Measurements from ENCODE around the gene AXDND1.
"Not testable (repeated sequence)": the region's sequence is repeated elsewhere in the genome, so short reads cannot be mapped to it uniquely, and the experiment has no call there.

Gene AXDND1

DNA sequence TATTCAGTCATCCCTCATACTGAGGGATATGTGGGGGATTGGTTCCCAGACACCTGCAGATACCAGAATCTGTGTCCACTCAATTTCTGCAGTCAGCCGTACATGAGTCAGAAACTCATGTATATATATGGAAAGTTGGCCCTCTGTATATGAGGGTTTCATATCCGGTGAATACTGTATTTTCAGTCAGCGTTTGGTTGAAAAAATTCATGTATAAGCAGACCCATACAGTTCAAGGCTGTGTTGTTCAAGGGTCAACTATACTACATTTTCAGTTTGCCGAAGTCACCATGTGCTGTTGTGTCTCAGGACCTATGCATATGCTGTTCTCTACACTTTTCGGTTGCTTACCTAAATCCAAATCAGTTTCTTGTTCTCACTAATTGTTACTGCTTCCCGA is 10.5 kb downstream of the AXDND1 start:
- Histone ChIP-seq H3K9me3 (ENCODE audit: low read depth, low read length) (no peaks in the 10 kb centered on the region), H3K27ac (no peak overlapping the region), H3K36me3 (ENCODE audit: insufficient read depth, low read length) (no peaks in the 10 kb centered on the region), H3K9ac (ENCODE audit: insufficient read length) (no peak overlapping the region), H3K4me3 (no peak overlapping the region)
- DNase-seq (ENCODE audit: low read depth, low spot score): no peak
- TF ChIP-seq EZH2 (IDR thresholded peaks at IDR 0.05): no peak
- TF ChIP-seq POLR2AphosphoS5 (IDR thresholded peaks at IDR 0.05; ENCODE audit: borderline replicate concordance, low read depth, low read length): no peak

DNA sequence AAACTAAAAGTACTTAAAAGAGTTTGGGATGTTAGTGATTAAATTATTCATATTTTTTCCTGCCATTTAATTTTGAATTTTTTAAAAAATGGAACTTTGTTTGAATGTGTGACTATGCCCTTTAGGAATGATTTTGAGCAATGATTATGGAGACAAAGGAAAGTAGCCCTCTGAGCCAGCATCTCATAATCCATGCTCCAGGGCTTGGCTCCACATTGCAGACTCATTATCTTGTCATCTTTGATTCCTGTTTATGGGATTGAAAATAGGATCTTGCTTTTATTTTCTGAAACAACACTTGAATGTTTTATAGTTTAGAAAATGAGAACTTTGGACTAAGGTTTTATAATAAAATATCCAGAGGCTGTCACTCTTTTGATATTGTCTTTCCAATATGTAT is 14.5 kb downstream of the AXDND1 start:
- DNase-seq (ENCODE audit: low read depth, low spot score): no peak
- Histone ChIP-seq H3K4me3 (no peak overlapping the region), H3K36me3 (ENCODE audit: insufficient read depth, low read length) (no peaks in the 10 kb centered on the region), H3K27ac (no peak overlapping the region), H3K9ac (ENCODE audit: insufficient read length) (no peak overlapping the region), H3K9me3 (ENCODE audit: low read depth, low read length) (no peaks in the 10 kb centered on the region)
- TF ChIP-seq EZH2 (IDR thresholded peaks at IDR 0.05) (no peak), FOXP2 (optimal IDR thresholded peaks at IDR 0.05; ENCODE audit: control extremely low read depth, extremely low read length, insufficient read depth) (no peak), POLR2AphosphoS5 (IDR thresholded peaks at IDR 0.05; ENCODE audit: borderline replicate concordance, low read depth, low read length) (no peak)

DNA sequence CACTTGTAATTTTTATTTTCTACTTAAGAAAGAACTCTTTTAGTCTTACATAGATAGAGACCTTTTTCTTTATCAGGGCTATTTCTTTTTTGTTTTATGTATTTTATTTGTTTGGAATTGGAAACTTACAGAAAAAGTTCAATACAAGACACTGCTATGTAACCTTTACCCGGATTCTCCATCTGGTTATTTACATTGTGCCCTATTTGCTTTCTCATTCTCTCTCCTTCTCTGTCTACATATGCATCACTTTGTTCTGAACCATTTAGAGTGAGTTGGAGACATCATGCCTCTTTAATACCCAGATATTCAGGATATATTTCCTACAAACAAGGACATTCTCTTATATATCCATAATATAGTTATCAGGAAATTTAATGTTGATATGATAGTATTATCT is 18.3 kb downstream of the AXDND1 start:
- Histone ChIP-seq H3K9me3 (ENCODE audit: low read depth, low read length) (no peaks in the 10 kb centered on the region), H3K9ac (ENCODE audit: insufficient read length) (no peak overlapping the region), H3K36me3 (ENCODE audit: insufficient read depth, low read length) (no peaks in the 10 kb centered on the region), H3K4me3 (no peak overlapping the region), H3K27ac (no peak overlapping the region)
- TF ChIP-seq FOXP2 (optimal IDR thresholded peaks at IDR 0.05; ENCODE audit: control extremely low read depth, extremely low read length, insufficient read depth) (no peak), EZH2 (IDR thresholded peaks at IDR 0.05) (no peak), POLR2AphosphoS5 (IDR thresholded peaks at IDR 0.05; ENCODE audit: borderline replicate concordance, low read depth, low read length) (no peak)
- DNase-seq (ENCODE audit: low read depth, low spot score): no peak

DNA sequence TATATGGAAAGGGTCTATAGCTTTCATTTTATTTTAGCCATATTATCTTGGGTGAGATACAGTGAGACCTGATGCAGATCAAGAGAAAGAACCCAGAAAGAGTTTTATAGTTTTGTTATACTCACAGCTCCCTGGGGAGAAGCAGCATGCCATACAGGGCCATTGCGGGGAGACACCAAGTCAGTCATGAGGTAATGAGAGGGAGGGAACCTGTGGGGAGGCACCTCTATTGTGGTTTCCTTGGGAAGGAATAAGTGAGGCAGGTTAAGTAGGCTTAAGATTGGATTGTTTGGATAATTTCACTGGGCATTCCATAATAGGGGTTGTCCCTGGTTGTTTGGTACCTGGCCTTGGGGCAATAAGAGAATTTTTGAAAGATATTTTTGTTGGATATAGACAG is 19.7 kb downstream of the AXDND1 start:
- no peak overlapping the region for H3K4me3 ChIP-seq
- no peaks in the 10 kb centered on the region for H3K9me3 ChIP-seq (ENCODE audit: low read depth, low read length)
- no peak overlapping the region for H3K9ac ChIP-seq (ENCODE audit: insufficient read length)
- TF ChIP-seq EZH2 (IDR thresholded peaks at IDR 0.05): no peak
- no peak for TF ChIP-seq POLR2AphosphoS5 (IDR thresholded peaks at IDR 0.05; ENCODE audit: borderline replicate concordance, low read depth, low read length)
- TF ChIP-seq FOXP2 (optimal IDR thresholded peaks at IDR 0.05; ENCODE audit: control extremely low read depth, extremely low read length, insufficient read depth): no peak
- no peak for DNase-seq (ENCODE audit: low read depth, low spot score)
- no peak overlapping the region for H3K27ac ChIP-seq
- no peaks in the 10 kb centered on the region for H3K36me3 ChIP-seq (ENCODE audit: insufficient read depth, low read length)

DNA sequence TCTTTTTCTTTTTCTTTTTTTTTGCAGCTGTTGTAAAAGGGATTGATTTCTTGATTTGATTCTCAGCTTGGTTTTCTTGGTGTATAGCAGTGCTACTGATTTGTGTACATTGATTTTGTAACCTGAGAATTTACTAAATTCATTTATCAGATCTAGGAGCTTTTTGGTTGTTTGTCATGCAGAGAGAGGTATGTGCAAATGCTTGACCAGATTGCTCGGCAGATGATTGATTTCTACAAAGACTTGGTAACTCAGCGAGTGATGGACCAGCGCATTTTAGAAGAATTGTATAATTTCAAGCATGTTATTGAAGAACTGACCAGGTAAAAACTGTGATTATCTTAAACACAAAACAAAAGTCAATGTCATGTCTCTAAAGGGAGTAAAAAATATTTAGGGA is 27.9 kb downstream of the AXDND1 start:
- Histone ChIP-seq H3K9me3 (ENCODE audit: low read depth, low read length) (no peaks in the 10 kb centered on the region), H3K4me3 (no peak overlapping the region), H3K36me3 (ENCODE audit: insufficient read depth, low read length) (no peaks in the 10 kb centered on the region), H3K9ac (ENCODE audit: insufficient read length) (no peak overlapping the region), H3K27ac (no peak overlapping the region)
- no peak for TF ChIP-seq POLR2AphosphoS5 (IDR thresholded peaks at IDR 0.05; ENCODE audit: borderline replicate concordance, low read depth, low read length)
- no peak for DNase-seq (ENCODE audit: low read depth, low spot score)

DNA sequence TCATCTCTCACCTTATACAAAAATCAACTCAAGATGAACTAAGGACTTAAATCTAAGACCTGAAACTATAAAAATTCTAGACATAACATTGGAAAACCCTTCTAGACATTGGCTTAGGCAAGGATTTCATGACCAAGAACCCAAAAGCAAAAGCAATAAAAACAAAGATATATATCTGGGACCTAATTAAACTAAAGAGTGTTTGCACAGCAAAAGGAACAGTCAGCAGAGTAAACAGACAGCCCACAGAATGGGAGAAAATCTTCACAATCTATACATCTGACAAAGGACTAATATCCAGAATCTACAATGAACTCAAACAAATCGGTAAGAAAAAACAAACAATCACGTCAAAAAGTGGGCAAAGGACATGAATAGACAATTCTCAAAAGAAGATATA is 33.6 kb downstream of the AXDND1 start:
- DNase-seq (ENCODE audit: low read depth, low spot score); H3K9me3 ChIP-seq (ENCODE audit: low read depth, low read length); H3K36me3 ChIP-seq (ENCODE audit: insufficient read depth, low read length); H3K9ac ChIP-seq (ENCODE audit: insufficient read length); H3K27ac ChIP-seq; H3K4me3 ChIP-seq: not testable (repeated sequence)

DNA sequence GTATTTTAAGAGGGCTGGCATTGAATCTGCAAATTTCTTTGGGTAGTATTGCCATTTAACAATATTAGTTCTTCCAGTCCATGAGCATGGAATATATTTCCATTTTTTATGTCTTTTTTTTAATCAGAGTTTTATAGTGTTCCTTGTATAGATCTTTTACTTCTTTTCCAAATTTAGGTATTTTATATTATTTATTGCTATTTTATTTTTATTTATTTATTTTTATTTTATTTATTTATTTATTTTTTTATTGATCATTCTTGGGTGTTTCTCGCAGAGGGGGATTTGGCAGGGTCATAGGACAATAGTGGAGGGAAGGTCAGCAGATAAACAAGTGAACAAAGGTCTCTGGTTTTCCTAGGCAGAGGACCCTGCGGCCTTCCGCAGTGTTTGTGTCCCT is 52.0 kb downstream of the AXDND1 start:
- not testable (repeated sequence) for H3K9ac ChIP-seq (ENCODE audit: insufficient read length); H3K36me3 ChIP-seq (ENCODE audit: insufficient read depth, low read length); DNase-seq (ENCODE audit: low read depth, low spot score); H3K27ac ChIP-seq; H3K4me3 ChIP-seq; H3K9me3 ChIP-seq (ENCODE audit: low read depth, low read length)

DNA sequence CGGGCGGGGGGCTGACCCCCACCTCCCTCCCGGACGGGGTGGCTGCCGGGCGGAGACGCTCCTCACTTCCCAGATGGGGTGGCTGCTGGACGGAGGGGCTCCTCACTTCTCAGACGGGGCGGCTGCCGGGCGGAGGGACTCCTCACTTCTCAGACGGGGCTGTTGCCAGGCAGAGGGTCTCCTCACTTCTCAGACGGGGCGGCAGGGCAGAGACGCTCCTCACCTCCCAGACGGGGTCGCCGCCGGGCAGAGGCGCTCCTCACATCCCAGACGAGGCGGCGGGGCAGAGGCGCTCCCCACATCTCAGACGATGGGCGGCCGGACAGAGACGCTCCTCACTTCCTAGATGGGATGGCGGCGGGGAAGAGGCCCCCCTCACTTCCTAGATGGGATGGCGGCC is 52.9 kb downstream of the AXDND1 start:
- H3K4me3 ChIP-seq; DNase-seq (ENCODE audit: low read depth, low spot score); H3K9ac ChIP-seq (ENCODE audit: insufficient read length); H3K9me3 ChIP-seq (ENCODE audit: low read depth, low read length); H3K27ac ChIP-seq; H3K36me3 ChIP-seq (ENCODE audit: insufficient read depth, low read length): not testable (repeated sequence)

DNA sequence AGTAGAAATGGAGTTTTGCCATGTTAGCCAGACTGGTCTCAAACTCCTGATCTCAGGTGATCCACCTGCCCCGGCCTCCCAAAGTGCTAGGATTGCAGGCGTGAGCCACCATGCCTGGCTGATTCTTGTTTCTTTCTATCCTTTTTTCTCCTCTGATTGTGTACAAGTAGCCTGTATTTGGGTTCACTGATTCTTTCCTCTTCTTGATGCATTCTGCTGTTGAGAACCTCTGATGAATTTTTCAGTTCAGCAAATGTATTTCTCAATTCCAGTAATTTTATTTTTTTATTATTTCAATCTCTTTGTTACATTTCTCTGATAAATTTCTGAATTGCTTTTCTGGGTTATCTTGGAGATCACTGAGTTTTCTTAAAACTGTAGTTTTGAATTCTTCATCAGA is 58.8 kb downstream of the AXDND1 start:
- Histone ChIP-seq H3K9ac (ENCODE audit: insufficient read length) (no peak overlapping the region), H3K4me3 (no peak overlapping the region), H3K27ac (no peak overlapping the region), H3K9me3 (ENCODE audit: low read depth, low read length) (no peaks in the 10 kb centered on the region), H3K36me3 (ENCODE audit: insufficient read depth, low read length) (no peaks in the 10 kb centered on the region)
- no peak for DNase-seq (ENCODE audit: low read depth, low spot score)
- no peak for TF ChIP-seq FOXP2 (optimal IDR thresholded peaks at IDR 0.05; ENCODE audit: control extremely low read depth, extremely low read length, insufficient read depth)
- TF ChIP-seq EZH2 (IDR thresholded peaks at IDR 0.05): no peak
- TF ChIP-seq POLR2AphosphoS5 (IDR thresholded peaks at IDR 0.05; ENCODE audit: borderline replicate concordance, low read depth, low read length): no peak

DNA sequence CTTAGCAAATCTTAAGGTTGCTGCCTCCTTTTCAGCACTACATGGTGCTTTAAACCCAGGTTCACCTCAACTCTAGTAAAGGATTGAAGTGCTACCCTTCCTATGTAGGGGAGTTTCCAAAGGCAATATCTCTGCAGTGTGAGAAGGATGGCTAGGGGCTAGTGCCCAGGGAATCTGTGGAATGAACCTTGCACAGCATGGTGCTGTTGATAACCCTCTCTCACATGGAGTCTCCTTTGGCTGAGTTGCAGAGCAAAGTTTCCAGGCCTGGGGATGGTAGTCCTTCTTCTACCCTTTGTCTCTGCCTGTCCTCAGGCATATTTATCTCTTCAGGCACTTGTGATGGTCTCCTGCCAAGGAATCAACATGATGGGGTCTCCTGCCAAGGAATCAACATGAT is 59.4 kb downstream of the AXDND1 start:
- H3K9me3 ChIP-seq (ENCODE audit: low read depth, low read length): no peaks in the 10 kb centered on the region
- TF ChIP-seq POLR2AphosphoS5 (IDR thresholded peaks at IDR 0.05; ENCODE audit: borderline replicate concordance, low read depth, low read length): no peak
- TF ChIP-seq FOXP2 (optimal IDR thresholded peaks at IDR 0.05; ENCODE audit: control extremely low read depth, extremely low read length, insufficient read depth): no peak
- no peak for TF ChIP-seq EZH2 (IDR thresholded peaks at IDR 0.05)
- no peak overlapping the region for H3K4me3 ChIP-seq
- no peak for DNase-seq (ENCODE audit: low read depth, low spot score)
- no peak overlapping the region for H3K9ac ChIP-seq (ENCODE audit: insufficient read length)
- H3K27ac ChIP-seq: no peak overlapping the region
- no peaks in the 10 kb centered on the region for H3K36me3 ChIP-seq (ENCODE audit: insufficient read depth, low read length)

Measured in SK-N-MC (cell line).